Activated CD4-positive, alpha-beta T cell treated with anti-CD3 and anti-CD28 coated beads for 36 hours (primary cell): Measurements from ENCODE around the gene SUPT3H. TPM values are rescaled to one million over a fixed set of nuclear protein-coding genes. Genes with fewer than 3 reads are reported as not detected.

ENCODE experiments used
- ATAC-seq: fragments of 200-7000 bp; cut with Tn5 transposase; one replicate; pipeline ENCODE4 v1.10.0; 2021; ENCODE audit warnings: mild to moderate bottlenecking, moderate library complexity
- CTCF ChIA-PET: fragments of 350-600 bp; sonication (Branson Sonifier 250); formaldehyde crosslinking; loops from one replicate; lab custom pipeline; 2021; ENCODE audit warnings: antibody characterized with exemption; lab: Charles Lee
- POLR2A ChIA-PET: fragments of 350-600 bp; sonication (Branson Sonifier 250); formaldehyde crosslinking; loops from one replicate; lab custom pipeline; 2021; ENCODE audit warnings: antibody characterized with exemption, inconsistent platforms; lab: Charles Lee
- DNase-seq: peaks from one replicate; pipeline ENCODE4 v3.0.0-alpha.2; 2020
- H3K27ac Mint-ChIP-seq: one replicate; pipeline ENCODE4 v1.8.0; 2021; ENCODE audit warnings: mixed read lengths
- H3K27me3 Mint-ChIP-seq: one replicate; pipeline ENCODE4 v1.8.0; 2021; ENCODE audit warnings: mixed read lengths
- H3K36me3 Mint-ChIP-seq: one replicate; pipeline ENCODE4 v1.8.0; 2021; ENCODE audit warnings: low read depth, mixed read lengths
- H3K4me1 Mint-ChIP-seq: one replicate; pipeline ENCODE4 v1.8.0; 2021; ENCODE audit warnings: mixed read lengths
- H3K4me3 Mint-ChIP-seq: one replicate; pipeline ENCODE4 v1.8.0; 2021; ENCODE audit warnings: mild to moderate bottlenecking, moderate library complexity, mixed read lengths
- H3K9me3 Mint-ChIP-seq: one replicate; pipeline ENCODE4 v1.8.0; 2021; ENCODE audit warnings: low read depth, mixed read lengths
- intact Hi-C, 2 experiments: fragments of 100-400 bp; cut with DNase I in 1 of 2; cut with micrococcal nuclease in 1 of 2; formaldehyde crosslinking; loops; one replicate each; pipeline versions ENCODE4 v1.14.2 to v1.15.1; 2022 to 2024; cut with DNase I, micrococcal nuclease
- total RNA-seq, 2 experiments: library from RNA; stranded (reverse); gene quantifications; one replicate each; pipeline ENCODE4 v1.2.3, GENCODE V29; 2021

The SUPT3H gene
- total RNA-seq, 2 experiments from 2014 or later: 15.5 TPM

DNA sequence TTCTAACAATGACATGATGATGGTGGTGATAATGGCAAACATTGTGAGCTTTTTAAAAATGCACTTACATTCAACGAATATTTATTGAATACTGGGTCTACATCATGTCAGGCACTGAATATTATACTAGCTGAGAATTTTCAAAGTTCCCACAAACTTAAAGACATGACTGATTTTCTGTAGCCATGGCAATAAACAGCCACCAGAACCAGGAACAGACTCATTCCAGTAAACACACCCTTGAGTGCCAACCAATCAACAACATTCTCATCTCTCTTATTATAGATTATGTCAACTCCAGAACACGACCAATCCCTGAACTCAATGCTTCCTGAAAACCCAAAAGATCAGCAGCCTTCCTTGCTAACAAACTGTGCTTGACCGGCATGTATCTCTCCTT lies 262.0 kb downstream of the SUPT3H start:
- Mint-ChIP-seq H3K27me3 (no peaks in the 10 kb centered on the region), H3K4me1 (peaks cover 22% of the 10 kb centered on the region), H3K9me3 (no peaks in the 10 kb centered on the region), H3K36me3 (no peaks in the 10 kb centered on the region), H3K4me3 (no peak overlapping the region), H3K27ac (peak overlapping the region; percentile 30)
- POLR2A ChIA-PET: no interaction called here
- ATAC-seq: peak; percentile 49
- no peak for DNase-seq
- intact Hi-C loops: loop anchor here in 1 of 2 experiments (2.0 kb wide), 1 partner anchor 49 kb away; no protein-coding TSS in a partner anchor
- CTCF ChIA-PET: interaction anchor here (1.1 kb wide), 1 partner anchor 1014 kb away, joined by 3 read pairs; the partner anchor contains the start of gene ENPP4

DNA sequence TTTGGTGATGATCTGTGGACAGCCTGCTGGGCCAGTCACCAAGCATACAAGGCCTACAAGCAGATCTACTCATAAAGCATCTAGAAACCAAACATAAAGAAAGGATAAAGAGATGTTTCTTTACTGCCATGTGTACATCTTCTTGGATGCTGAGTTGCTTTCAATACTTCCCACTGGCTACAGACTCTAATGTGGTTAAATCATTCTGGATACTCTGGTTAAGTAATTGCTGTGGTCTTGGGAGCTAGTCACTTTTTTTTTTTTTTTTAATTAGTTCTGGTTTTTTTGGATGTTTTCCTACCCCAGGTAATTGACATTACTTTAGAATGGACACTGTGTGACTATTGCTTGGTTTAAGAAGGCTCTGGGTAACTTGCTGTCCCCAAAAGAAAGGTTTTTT lies 265.0 kb downstream of the SUPT3H start:
- peaks cover 35% of the 10 kb centered on the region for H3K4me1 Mint-ChIP-seq
- CTCF ChIA-PET: no interaction called here
- H3K9me3 Mint-ChIP-seq: no peaks in the 10 kb centered on the region
- no peaks in the 10 kb centered on the region for H3K36me3 Mint-ChIP-seq
- no peak overlapping the region for H3K4me3 Mint-ChIP-seq
- no peaks in the 10 kb centered on the region for H3K27me3 Mint-ChIP-seq
- ATAC-seq: no peak
- DNase-seq: no peak
- no peak overlapping the region for H3K27ac Mint-ChIP-seq
- intact Hi-C loops: loop anchor here in 1 of 2 experiments (5.0 kb wide), 1 partner anchor 305 kb away; no protein-coding TSS in a partner anchor
- POLR2A ChIA-PET: no interaction called here

DNA sequence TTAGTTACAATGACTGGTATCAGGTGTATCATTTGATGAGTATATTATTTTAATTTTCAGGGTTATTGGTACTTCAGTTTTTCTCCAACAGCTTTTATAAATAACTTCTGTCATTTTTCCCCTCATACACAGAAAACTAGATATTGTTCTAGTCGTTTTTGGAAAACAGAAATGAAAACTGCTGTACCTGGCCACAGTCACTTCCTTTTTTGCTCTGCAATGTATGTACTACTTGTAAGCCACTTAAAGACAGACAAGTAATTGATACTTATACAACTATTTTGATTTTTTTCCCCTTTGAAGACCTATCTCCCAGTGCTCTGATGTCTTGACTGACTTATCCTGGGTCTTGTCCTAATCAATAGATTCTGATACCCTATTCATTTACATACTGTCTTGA lies 268.2 kb downstream of the SUPT3H start:
- H3K4me1 Mint-ChIP-seq: peaks cover 13% of the 10 kb centered on the region
- CTCF ChIA-PET: no interaction called here
- no peak for DNase-seq
- POLR2A ChIA-PET: no interaction called here
- ATAC-seq: no peak
- no peak overlapping the region for H3K27ac Mint-ChIP-seq
- H3K27me3 Mint-ChIP-seq: no peaks in the 10 kb centered on the region
- no peaks in the 10 kb centered on the region for H3K9me3 Mint-ChIP-seq
- H3K4me3 Mint-ChIP-seq: no peak overlapping the region
- H3K36me3 Mint-ChIP-seq: peaks cover 1% of the 10 kb centered on the region
- intact Hi-C loops: no loop called here

DNA sequence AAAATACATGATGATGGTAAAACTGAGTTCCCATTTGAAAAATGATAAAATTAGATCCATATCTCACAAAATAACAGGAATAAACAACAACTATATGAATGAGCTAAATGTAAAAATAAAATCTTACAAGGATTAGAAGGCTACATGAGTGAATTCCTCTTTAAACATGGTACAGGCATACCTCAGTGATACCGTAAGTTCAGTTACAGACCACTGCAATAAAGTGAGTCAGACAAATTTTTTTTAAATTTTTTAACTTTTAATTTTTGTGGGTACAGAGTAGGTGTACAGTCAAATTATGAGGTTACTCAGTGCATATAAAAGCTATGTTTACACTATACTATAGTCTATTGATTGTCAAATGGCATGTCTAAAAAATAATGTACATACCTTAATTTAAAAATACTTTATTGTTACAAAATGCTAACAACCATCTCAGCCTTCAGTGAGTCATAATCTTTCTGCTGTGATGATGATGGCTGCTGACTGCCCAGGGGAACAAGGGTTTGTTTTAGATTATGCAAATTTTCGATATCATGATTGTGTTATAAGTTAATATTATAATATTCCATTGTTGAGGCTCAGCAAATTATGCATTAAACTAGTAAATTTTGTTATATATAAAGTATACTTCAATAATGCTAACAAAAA lies 272.4 kb downstream of the SUPT3H start:
- peaks cover 13% of the 10 kb centered on the region for H3K4me1 Mint-ChIP-seq
- ATAC-seq: peak; percentile 23
- no peaks in the 10 kb centered on the region for H3K27me3 Mint-ChIP-seq
- ChIA-PET POLR2A (no interaction called here), CTCF (interaction anchor here (0.8 to 1.3 kb wide), 3 partner anchors 18 to 630 kb away, joined by 3 to 4 read pairs (median 4); no protein-coding TSS in a partner anchor)
- no peak overlapping the region for H3K27ac Mint-ChIP-seq
- intact Hi-C loops: no loop called here
- DNase-seq: no peak
- H3K36me3 Mint-ChIP-seq: peaks cover 1% of the 10 kb centered on the region
- no peaks in the 10 kb centered on the region for H3K9me3 Mint-ChIP-seq
- no peak overlapping the region for H3K4me3 Mint-ChIP-seq

DNA sequence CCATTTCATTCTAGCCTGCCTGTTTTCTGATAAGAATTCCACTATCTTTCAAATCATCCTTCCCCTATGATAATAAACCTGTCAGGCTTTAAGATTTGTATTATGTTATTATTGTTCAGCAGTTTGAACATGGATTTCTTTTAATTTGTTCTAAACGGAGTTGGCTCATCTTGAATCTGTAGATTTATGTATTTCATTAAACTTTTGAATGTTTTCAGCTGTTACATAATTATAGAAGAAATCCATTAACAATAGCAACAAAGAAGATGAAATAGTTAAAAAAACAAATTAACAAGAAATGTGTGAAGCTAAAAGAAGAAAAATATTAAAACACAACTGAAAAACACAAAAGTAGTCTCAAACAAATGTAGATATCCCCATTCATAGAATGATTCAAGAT lies 273.3 kb downstream of the SUPT3H start:
- POLR2A ChIA-PET: no interaction called here
- intact Hi-C loops: no loop called here
- no peak for DNase-seq

DNA sequence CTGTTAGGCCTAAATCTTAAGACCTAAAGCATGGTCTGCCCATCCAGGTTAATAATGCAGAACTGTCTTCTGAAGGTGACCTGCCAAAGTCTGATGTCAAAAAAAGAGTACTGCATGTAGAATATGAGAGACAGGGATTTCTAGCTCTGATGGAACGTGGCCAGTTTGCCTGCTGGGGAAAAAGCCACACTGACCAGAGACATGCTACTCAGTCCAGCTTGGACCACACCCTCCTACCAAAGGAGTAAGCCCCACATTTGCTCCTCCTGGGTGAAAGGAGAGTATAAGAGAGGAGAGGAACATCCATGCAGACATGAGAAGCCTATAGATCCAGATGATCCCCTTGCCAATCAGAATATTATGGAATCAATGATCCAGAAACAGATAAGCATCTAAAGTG lies 279.5 kb downstream of the SUPT3H start:
- no peaks in the 10 kb centered on the region for H3K4me1 Mint-ChIP-seq
- H3K27me3 Mint-ChIP-seq: no peaks in the 10 kb centered on the region
- intact Hi-C loops: no loop called here
- ChIA-PET CTCF (no interaction called here), POLR2A (no interaction called here)
- H3K27ac Mint-ChIP-seq: no peak overlapping the region
- ATAC-seq: no peak
- H3K4me3 Mint-ChIP-seq: no peak overlapping the region
- DNase-seq: no peak
- H3K9me3 Mint-ChIP-seq: no peaks in the 10 kb centered on the region
- peaks cover 4% of the 10 kb centered on the region for H3K36me3 Mint-ChIP-seq

More for the DNA sequence above, 273.3 kb downstream of the SUPT3H start:
- Mint-ChIP-seq H3K27me3 (no peaks in the 10 kb centered on the region), H3K27ac (no peak overlapping the region), H3K36me3 (peaks cover 1% of the 10 kb centered on the region), H3K4me1 (peaks cover 5% of the 10 kb centered on the region), H3K9me3 (no peaks in the 10 kb centered on the region), H3K4me3 (no peak overlapping the region)
- CTCF ChIA-PET: interaction anchor here (0.9 to 1.3 kb wide), 2 partner anchors 17 to 629 kb away, joined by 4 read pairs; no protein-coding TSS in a partner anchor
- ATAC-seq: no peak

DNA sequence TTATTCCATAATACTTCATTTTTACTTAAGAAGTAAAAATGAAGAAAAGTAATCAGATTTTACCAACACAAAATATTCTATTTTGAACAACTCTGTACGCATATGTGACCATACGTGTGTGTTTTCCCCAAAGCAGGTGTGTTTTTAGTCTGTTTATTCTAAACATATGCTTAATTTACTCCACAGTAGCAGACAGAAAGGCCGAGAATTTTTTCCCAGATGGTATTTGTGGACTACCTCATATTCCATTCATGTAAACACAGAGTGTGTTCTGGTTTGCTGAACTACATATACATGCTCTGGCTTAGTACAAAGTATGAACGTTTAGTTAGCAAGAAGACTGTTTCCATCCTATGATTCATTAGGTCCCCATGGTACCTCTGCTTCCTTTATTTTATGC lies 282.9 kb downstream of the SUPT3H start:
- H3K4me1 Mint-ChIP-seq: no peaks in the 10 kb centered on the region
- intact Hi-C loops: no loop called here
- no peaks in the 10 kb centered on the region for H3K9me3 Mint-ChIP-seq
- H3K36me3 Mint-ChIP-seq: peaks cover 4% of the 10 kb centered on the region
- no peak for ATAC-seq
- no peaks in the 10 kb centered on the region for H3K27me3 Mint-ChIP-seq
- no peak overlapping the region for H3K4me3 Mint-ChIP-seq
- no peak for DNase-seq
- CTCF ChIA-PET: no interaction called here
- no peak overlapping the region for H3K27ac Mint-ChIP-seq
- POLR2A ChIA-PET: no interaction called here

DNA sequence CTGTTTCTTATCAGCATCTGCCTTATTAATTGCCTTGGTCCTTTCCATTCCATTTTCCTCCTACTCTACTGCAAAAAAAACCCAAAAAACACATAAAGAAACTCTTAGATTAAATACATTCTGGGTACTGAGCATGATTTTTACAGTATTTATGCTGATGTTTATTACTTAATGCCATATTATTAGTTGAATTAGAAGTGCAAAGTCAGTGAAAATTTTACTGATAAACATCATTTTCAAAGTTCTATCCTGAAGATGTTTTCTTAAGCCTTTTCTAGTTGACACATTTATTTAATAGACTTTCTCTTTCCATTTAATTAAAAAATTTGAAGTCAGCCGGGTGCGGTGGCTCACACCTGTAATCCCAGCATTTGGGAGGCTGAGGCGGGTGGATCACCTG lies 285.6 kb downstream of the SUPT3H start:
- Mint-ChIP-seq H3K4me1 (no peaks in the 10 kb centered on the region), H3K9me3 (no peaks in the 10 kb centered on the region), H3K36me3 (no peaks in the 10 kb centered on the region), H3K27me3 (no peaks in the 10 kb centered on the region), H3K27ac (no peak overlapping the region), H3K4me3 (no peak overlapping the region)
- intact Hi-C loops: no loop called here
- POLR2A ChIA-PET: no interaction called here
- CTCF ChIA-PET: no interaction called here
- ATAC-seq: no peak
- DNase-seq: no peak

DNA sequence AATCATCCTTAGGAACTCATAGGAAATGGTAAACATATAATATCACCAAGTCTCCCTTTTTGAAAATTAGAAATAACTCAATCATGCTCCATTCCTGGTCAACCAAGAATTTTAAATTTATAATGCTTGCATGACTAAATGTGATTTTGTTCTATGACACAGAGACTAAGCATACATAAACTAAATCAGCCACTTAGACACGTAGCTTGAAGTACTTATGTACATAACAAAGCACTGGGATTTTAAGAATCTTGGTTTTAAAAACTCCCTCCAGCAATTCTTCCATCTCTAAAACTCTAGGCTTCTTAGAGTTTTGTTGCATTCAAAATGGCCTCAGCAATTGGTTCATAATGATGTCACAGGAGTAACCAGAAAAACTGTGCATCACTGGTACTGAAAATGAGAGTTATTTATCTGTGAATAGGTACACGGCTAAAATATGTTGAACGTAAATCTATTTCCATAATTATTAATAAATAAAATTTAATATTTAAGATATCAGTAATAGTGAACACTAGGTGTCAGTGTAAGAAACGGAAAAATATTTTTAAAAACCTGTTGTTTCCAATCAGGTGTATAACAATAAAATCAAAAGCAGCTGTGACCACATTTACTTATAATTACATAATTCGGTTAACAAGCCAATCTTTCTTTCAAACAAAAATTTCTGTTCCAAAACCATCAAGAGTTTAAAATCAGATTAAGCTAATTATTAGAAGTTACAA lies 291.2 kb downstream of the SUPT3H start:
- Mint-ChIP-seq H3K27ac (no peak overlapping the region), H3K9me3 (peaks cover 5% of the 10 kb centered on the region), H3K4me3 (no peak overlapping the region), H3K4me1 (peaks cover 20% of the 10 kb centered on the region), H3K36me3 (peaks cover 6% of the 10 kb centered on the region), H3K27me3 (no peaks in the 10 kb centered on the region)
- DNase-seq (no peak), ATAC-seq (no peak)
- CTCF ChIA-PET: no interaction called here
- POLR2A ChIA-PET: no interaction called here
- intact Hi-C loops: no loop called here

DNA sequence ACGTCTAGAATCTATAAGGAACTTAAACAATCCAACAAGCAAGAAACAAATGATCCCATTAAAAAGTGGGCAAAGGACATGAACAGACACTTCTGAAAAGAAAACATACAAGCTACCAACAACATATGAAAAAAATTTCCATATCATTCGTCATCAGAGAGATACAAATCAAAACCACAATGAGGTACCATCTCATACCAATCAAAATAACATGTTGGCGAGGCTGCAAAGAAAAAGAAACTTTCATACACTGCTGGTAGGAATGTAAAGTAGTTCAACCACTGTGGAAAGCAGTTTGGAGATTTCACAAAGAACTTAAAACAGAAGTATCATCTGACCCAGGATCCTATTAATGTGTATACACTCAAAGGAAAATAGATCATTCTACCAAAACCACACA lies 293.5 kb downstream of the SUPT3H start:
- no peaks in the 10 kb centered on the region for H3K27me3 Mint-ChIP-seq
- peaks cover 11% of the 10 kb centered on the region for H3K36me3 Mint-ChIP-seq
- peak overlapping the region; percentile 52 for H3K27ac Mint-ChIP-seq
- H3K9me3 Mint-ChIP-seq: peaks cover 12% of the 10 kb centered on the region
- ATAC-seq (peak; percentile 73), DNase-seq (no peak)
- CTCF ChIA-PET: no interaction called here
- peaks cover 20% of the 10 kb centered on the region for H3K4me1 Mint-ChIP-seq
- no peak overlapping the region for H3K4me3 Mint-ChIP-seq
- POLR2A ChIA-PET: no interaction called here
- intact Hi-C loops: no loop called here

DNA sequence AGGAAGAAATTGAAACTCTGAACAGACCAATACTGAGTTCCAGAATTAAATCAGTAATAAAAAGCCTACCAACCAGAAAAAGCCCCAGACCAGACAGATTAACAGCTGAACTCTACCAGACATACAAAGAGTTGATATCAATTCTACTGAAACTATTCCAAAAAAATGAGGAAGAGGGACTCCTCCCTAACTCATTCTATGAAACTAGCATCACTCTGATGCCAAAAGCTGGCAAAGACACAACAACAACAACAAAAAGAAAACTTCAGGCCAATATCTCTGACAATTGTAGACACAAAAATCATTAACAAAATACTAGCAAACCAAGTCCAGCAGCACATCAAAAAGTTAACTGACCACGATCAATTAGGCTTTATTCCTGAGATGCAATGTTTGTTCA lies 295.6 kb downstream of the SUPT3H start:
- H3K4me3 Mint-ChIP-seq: no peak overlapping the region
- DNase-seq (no peak), ATAC-seq (no peak)
- peaks cover 23% of the 10 kb centered on the region for H3K36me3 Mint-ChIP-seq
- H3K27ac Mint-ChIP-seq: no peak overlapping the region
- ChIA-PET POLR2A (no interaction called here), CTCF (interaction anchor here (1.6 kb wide), 1 partner anchor 9 kb away, joined by 7 read pairs; no protein-coding TSS in a partner anchor)
- no peaks in the 10 kb centered on the region for H3K27me3 Mint-ChIP-seq
- peaks cover 24% of the 10 kb centered on the region for H3K9me3 Mint-ChIP-seq
- peaks cover 20% of the 10 kb centered on the region for H3K4me1 Mint-ChIP-seq
- intact Hi-C loops: no loop called here

DNA sequence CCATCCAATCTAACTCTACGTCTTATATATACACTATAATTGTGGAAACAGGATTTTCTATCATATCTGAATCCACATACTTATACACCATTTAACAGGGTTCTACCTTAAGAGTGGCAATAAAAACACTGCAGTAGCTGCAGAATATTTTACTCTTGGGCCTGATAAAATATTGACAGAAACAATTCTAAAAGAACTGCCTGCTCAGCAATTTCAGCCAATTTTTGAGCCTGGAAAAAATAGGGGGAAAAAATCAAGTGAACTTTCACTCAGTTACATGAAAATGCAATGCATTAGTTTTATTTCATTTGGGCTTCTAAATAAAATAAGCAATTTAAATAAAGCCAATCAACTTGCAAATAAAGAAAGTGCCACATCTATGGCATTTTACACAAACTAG lies 296.1 kb downstream of the SUPT3H start:
- no peak for ATAC-seq
- ChIA-PET POLR2A (no interaction called here), CTCF (interaction anchor here (1.6 kb wide), 1 partner anchor 8 kb away, joined by 7 read pairs; no protein-coding TSS in a partner anchor)
- Mint-ChIP-seq H3K27me3 (no peaks in the 10 kb centered on the region), H3K4me3 (no peak overlapping the region), H3K4me1 (peaks cover 24% of the 10 kb centered on the region), H3K27ac (no peak overlapping the region), H3K9me3 (peaks cover 26% of the 10 kb centered on the region), H3K36me3 (peaks cover 23% of the 10 kb centered on the region)
- intact Hi-C loops: no loop called here
- no peak for DNase-seq
